Activated CD8-positive, alpha-beta memory T cell treated with anti-CD3 and anti-CD28 coated beads for 4 hours (primary cell): ENCODE measurements around the gene CLEC4D.
"Not testable (repeated sequence)": the region's sequence is repeated elsewhere in the genome, so short reads cannot be mapped to it uniquely, and the experiment has no call there.

Experiments
- DNase-seq, 2 donors: peaks; one replicate each; pipeline ENCODE4 v3.0.0-alpha.2; 2020; ENCODE audit warnings: low read depth in 2 of 2

CLEC4D gene

DNA sequence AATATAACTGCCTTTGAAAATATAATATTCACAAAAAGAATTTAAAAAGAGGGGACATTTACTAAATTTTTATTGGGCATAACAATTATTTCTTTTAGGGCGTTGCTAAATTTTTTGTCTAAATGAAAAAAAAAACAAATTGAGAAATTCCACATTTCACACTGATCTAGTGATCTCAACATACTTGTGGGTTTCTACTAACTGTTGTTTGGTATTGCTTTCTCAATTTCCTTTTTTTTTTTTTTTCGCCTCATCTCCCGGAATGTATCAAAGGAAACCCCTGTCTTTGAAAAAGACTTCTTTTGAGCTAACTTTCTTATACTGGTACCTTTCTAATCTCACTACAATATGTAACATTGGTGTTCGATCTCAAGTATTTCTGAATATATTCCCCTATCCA lies at the start of gene CLEC4D:
Gene CLEC4D (plus strand): TSS at position 248 of the 400 bp plus-strand sequence. CDS start 230 bp downstream, outside the sequence.
- DNase-seq, result no peak

DNA sequence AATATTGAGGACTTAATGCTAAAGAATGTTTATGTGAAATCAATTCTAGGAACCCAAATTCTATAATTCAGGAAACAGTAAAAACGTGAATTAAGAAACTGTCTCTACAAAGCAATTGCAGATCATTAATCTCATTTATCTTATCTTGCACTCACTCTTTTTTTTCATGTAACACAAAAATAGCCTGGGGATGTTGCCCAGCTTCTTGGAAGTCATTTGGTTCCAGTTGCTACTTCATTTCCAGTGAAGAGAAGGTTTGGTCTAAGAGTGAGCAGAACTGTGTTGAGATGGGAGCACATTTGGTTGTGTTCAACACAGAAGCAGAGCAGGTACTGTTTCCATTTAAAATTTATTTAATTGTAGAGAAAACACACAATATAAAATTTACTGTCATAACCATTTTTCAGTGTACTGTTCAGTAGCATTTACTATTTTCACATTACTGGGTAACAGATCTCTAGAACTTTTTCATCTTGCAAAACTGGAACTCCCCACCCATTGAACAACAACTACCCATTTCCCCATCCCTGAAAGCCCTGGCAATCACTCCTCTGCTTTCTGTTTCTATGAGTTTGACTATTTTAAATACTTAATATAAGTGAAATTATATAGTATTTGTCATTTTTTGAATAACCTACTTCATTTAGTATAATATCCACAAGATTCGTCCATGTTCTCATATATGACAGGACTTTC lies 47.9 kb upstream of the CLEC4D start:
- DNase-seq, result no peak

DNA sequence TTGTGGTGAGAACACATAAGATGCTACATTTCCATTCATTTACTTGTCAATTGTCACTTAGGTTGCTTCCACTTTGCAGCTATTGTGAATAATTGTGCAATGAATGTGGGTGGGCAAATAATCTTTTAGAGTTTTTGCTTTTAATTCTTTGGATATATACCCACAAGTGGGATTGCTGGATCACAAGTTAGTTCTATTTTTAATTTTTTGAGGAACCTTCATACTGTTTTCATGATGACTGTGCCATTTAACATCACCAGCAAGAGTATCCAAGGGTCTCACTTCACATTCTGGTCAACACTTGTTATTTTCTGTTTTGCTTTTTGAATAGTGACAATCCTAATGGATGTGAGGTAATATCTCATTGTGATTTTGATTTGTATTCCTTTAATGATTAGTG lies 47.1 kb upstream of the CLEC4D start:
- DNase-seq, result no peak

DNA sequence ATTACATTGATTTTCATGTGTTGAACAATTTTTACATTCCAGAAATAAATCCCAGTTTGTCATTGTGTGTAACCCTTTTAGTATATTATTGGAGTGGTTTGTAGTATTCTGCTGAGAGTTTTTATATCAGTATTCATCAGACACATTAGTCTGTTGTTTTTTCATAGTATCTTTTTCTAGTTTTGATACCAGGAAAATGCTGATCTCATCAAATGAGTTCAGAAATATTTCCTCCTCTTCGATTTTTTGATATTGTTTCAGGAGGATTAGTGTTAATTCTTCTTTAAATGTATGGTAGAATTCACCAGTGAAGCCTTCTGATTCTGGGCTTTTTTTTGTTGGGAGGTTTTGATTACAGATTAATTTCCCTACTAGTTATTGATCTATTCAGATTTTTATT lies 42.2 kb upstream of the CLEC4D start:
- no peak for DNase-seq

DNA sequence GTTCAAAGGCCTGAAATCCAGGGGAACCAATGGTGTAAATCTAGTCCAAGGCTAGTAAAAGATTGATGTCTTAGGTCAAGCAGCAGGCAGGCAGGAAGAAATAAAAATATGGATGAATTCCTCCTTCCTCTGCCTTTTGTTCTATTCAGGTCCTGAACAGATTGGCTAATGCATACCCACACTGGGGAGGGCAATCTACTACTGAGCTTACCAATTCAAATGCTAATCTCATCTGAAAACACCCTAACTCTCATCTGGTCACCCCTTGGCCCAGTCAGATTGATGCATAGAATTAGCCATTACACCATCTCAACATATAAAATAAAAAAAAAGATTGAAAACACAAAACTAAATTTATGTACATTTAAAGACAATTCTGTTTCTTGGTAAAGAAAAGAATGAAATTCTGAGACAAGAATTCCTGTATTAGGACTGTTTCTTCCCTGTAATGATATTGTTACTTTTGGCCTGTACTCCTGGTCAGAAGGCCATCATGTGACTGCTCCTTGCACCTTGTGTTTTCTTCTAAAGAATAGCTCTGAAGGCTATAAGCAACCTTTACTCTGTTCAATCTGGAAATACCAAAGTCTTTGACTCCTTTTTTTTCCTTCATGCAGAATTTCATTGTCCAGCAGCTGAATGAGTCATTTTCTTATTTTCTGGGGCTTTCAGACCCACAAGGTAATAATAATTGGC lies 37.6 kb upstream of the CLEC4D start:
- DNase-seq, result no peak

DNA sequence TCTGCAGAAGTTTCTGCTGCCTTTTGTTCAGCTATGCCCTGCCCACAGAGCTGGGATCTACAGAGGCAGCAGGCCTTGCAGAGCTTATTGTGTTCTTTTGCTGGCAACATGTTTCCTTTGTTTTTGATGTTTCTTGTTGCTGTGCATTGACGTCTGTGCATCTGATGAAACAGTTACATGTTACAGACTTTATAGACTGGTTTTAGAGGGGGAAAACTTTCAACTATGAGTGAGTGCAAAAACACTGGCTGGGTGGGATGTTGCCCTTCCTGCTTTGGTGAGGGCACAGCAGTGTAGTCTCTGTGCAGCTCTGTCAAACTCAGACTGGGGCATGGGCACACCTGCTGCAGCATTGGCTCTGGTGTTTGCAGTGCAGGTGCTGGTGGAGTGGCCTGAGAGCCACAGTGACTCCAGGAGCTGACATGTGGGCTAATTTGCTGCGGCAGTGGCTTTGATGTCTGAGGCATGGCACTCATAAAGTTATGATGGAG lies 30.7 kb upstream of the CLEC4D start:
- DNase-seq, result no peak

DNA sequence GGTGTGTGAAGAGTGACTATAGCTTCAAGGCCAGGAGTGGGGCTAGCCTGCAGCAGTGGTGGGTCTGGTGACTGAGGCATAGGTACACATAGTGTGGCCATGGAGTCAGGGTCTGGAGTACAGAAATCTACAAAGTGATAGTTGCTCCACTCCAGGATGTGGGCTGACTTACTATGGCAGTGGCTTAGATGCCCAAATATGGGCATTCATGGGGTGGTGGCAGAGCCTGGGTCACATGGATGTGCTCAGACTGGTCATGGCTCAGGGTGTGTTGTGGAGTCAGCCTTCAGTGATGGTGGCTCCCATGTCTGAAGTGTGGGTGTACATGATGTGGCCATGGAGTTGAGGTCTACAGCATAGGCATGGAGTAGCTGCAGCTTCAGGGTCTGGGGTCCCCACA lies 30.2 kb upstream of the CLEC4D start:
- no peak for DNase-seq

DNA sequence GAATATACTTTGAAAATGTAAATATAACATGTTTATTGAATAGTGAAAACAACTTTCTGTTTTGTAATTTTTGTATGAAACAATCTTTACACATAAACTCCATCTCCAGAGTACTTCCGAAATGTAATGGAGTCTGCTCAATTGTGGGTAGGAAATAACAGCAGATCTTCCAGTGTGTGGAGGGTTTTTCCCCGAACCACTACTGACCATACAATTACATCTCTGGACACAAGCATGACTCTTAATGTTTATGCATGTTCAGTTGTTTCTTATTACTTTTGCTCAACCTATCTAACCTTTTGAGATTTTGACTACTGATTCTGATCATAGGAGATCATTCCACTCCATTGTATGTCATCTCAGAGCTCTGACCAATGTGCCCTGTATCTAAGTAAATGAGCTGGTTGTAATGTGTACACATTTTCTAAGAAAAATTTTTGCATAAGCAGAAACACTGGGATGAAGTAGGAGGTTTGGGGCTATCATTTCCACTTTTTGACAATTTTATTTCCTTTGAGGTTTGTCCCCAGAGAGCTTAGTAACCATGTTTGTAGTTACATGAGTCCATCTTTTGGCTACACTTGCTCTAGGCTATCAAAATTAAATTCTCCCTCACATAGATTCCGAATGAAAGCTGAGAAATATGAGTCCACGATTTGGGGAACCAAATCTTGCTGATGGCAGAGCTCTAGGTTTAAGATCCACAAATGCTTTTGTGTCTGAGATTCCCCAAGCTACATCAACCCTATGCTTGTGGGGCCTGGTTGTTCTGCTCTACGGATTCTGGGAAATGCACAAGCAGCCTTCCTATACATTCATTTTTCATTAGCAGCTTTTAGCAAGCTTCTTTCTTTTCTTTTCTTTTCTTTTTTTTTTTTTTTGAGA lies 21.4 kb upstream of the CLEC4D start:
- DNase-seq, result no peak

DNA sequence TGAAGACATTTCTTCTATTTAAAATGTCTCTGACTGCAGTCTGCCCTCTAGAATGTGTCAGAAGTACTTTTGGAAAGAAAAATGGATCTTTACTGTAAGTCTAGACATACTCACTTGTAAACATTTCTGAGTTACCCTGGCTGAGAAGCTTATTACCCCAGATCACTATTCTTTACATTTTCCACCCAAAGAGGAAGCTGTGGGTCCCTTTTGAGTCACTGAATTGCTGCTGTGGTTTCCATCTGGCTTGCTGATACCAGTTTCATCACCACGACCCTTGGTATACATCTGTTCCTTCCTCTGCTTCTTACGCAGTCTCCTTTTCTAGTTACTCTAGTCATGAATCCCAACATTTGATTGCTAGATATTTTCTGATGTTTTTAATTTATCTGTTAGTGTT lies 20.2 kb upstream of the CLEC4D start:
- peak in 1 of 2 donors; percentile 33 for DNase-seq

DNA sequence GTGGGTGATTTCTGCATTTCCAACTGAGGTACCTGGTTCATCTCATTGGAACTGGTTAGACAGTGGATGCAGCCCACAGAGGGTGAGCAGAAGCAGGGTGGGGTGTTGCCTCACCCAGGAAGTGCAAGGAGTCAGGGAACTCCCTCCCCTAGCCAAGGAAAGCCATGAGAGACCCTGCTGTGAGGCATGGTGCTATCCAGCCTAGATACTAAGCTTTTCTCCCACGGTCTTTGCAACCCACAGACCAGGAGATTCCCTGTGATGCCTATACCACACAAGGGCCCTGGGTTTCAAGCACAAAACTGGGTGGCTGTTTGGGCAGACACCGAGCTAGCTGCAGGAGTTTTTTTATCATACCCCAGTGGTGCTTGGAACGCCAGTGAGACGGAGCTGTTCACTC lies 17.6 kb upstream of the CLEC4D start:
- not testable (repeated sequence) for DNase-seq

DNA sequence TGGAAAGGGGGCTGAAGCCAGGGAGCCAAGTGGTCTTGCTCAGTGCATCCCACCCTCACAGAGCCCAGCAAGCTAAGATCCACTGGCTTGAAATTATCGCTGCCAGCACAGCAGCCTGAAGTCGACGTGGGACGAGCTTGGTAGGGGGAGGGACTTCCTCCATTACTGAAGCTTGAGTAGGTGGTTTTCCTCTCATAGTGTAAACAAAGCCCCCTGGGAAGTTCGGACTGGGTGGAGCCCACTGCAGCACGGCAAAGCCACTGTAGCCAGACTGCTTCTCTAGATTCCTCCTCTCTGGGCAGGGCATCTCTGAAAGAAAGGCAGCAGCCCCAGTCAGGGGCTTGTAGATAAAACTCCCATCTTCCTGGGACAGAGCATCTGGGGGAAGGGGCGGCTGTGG lies 17.2 kb upstream of the CLEC4D start:
- not testable (repeated sequence) for DNase-seq

DNA sequence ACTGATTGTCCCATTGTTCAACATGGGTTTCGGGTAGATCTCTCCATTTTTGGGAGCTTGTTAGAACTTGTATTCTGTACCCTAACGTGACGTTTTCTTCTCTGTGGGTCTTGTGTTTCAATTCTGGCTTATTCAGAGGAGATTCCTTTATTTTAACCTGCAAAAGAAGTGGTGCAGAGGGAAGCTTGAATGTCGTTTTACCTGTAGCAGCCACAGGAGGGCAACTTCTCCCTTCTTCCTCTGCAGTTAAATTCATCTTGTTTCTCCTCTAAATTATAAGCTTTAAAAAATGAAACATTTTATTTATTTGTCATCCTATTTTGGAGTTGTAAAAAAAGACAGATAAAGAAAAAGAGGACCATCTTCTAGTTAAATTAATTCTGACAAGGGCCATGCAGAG lies 13.7 kb upstream of the CLEC4D start:
- no peak for DNase-seq

DNA sequence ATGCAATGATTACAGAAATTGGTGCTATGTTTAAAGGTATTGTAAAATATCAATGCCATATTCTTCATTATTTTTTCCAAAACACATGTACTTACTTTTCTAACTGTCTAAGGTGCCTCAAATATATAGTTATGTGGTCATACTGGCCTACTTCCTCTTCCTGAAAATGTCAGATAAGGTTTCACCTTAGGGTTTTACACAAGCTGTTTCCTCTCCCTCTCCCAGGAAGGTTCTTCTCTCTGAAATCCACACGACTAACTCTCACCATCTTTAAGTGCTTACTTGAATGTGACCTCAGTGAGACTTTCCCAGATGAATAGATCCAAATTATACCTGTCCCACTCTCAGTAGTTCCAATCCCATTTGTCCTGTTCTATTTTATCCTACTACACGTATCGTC lies 11.6 kb upstream of the CLEC4D start:
- DNase-seq, result no peak

DNA sequence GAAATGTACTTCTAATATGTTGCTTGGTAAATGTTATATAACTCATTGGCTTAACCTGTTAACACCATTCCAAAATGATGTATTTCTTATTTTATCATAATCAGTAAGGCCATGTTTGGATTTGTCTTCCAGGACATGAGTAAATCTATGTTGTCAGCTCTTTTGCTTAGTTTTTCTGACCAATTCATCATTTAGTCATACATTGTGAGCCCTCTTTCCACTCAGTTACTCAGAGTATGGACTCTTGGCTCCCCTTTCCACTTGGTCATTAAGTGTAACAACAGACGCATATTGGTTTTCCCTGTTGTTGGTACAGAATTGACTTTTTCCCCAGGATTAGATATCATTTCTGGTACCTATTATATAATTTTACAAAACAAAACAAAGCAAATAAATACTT lies 9.0 kb upstream of the CLEC4D start:
- DNase-seq, result no peak

DNA sequence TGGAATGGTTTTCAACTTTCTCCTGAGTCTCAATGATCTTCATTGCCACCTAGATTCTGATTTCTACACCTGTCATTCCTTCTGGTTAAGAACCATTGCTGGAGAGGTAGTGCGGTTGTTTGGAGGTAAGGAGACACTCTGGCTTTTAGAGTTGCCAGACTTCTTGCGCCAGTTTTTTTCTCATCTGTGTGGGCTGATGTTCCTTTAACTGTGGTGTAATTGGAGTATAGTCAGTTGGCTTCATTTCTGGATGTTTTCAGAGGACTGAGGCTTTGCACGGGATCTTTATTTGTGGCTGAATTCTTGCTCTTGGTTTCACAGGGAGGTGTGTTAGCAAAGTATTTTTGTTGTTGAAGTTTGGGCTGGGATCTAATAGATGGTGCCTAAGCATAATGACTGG lies 5.7 kb upstream of the CLEC4D start:
- no peak for DNase-seq

DNA sequence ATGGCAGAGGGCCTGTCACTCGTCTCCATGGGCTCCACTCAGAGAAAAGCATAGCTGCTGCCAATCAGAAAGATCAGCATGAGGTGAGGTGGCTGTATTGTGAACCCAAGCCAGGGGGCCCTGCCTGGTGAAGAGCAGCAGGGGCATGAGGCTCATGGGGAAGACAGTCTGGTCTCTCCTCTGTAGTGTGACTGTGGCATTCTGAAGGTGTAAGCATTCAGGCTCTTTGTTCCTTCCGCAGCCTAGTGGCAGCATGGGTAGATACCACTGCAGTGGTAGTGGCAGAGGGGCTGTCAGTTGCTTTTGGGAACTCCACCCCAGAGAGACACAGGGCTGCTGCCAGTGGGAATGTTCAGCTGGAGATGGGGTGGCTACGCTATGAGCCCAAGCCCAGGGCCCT lies 5.1 kb upstream of the CLEC4D start:
- DNase-seq, result no peak

DNA sequence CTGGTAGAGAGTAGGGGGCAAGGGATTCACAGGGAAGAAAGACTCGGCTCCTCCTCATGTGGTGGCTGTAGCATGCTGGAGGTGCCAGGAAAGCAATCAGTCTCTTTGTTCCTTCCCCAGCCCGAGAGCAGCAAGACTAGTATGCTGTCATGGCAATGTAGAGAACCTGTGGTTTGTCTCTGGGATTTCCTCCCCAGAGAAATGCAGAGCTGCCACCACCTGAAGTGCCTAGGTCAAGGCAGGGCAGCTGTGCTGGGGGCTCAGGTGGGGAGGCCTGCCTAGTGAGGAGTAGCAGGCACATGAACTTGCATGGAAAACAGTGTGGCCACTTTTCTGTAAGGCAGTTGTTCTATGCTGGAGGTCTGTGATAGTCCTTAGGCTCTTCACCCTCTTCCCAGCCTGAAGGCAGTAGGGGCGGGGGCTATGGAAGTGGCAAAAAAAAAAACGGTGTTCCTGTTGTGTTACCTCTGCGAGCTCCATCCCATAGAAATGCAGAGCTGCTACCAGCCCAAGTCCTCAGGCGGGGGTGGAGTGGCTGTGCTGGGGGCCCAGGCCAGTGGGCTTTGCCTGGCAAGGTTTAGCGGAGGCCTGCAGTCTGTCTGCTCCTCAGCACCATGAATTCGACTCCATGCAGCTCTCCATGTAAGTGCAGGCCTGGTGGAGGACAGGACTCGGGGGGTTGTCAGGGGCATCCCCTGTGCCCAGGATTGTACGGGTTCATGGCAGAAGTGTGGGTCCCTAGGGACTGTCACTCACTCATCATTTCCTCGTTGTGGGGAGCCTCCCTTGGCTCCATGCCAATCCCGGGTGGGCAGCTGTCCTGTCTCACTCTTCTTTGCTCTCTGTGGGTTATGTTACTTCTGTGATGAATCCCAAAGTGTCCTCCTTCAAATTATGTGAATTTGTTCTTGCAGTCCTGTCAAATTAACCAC lies 4.1 kb upstream of the CLEC4D start:
- no peak for DNase-seq

DNA sequence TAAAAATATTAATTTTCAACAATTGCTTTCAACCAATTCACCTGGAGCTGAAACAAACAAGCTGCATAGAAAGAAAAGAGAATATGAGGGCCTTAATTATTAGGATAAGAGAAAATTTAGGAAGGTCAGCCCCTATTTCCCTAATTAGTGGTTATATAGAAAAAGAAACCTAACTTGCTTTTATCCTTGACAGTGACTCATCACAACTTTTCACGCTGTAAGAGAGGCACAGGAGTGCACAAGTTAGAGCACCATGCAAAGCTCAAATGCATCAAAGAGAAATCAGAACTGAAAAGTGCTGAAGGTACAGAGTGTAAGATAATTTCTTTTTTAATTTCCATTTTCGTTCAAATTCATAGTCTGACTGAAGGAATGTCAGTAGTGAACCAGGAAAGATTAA lies 4.7 kb downstream of the CLEC4D start:
- DNase-seq, result no peak

DNA sequence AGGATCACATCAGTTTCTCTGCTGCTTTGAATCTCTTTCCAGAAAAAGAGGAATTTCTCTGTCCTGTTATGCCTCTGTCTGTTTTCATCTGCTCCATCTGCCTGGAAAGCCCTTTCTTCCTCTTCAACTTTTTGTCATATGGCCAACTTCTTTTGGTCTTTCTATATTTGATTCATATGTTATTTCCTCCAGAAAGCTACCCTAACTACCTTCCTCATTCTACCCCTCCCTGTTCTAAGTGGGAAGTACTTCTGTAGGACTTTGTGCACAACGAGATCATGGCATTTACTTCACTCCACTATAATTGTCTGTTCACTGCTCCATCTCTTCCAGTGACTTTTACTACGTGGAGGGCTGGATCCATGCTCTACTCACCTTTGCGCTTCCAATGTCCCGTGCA lies 5.9 kb downstream of the CLEC4D start:
- no peak for DNase-seq

DNA sequence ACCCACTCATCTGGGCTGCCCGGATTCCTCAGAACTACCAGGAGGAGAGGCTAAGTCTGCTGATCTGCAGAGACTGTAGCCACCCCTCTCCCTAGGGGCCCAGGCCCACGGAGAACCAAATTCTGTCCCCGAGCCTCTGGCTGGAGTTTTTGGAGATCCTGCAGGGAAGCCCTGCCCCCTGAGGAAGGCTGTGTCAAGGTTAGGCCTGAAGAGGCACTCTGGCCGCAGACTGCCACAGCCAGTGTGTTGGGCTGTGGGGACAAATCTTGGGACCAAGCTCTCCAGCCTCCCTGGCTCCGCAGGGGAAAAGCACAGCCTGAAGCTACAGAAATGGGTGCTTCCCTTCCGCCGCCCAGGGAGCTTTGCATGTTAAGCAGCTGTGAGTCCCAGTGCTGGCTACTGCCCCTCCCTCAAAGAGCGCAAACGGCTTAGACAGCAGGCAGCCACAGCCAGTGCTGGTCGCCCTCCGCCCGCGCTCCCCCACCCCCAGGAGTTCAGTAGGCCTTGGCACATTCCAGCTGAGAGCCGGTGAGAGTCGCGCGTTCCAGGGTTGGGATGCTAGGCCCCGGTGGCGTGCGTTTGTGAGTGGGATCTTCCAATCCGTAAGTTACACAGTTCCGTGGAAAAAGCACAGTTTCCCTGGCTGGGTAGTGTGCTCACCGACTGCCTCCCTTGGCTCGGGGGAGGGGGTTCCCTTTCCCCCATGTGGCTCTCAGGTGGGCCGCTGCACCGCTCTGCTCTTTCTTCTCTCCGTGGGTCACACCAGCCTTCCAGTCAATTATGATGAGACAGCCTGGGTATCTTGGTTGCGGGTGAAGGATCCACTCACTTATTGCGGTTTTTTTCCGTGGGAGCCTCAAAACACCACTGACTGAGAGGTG lies 14.2 kb downstream of the CLEC4D start:
- DNase-seq, result no peak
